MM.1S (cell line): ENCODE data around the gene TPSAB1.
"Not testable (repeated sequence)": the region's sequence is repeated elsewhere in the genome, so short reads cannot be mapped to it uniquely, and the experiment has no call there.

Source experiments
- EZH2 ChIP-seq: fragments of 300-600 bp; sonication (generic); optimal IDR thresholded peaks from 2 replicates; pipeline ENCODE3; 2017; ENCODE audit warnings: low read depth, mild to moderate bottlenecking, antibody characterized with exemption, low read length, mixed read lengths
- TF ChIP-seq, protein P1 (sequence below): fragments of 300-600 bp; sonication (generic); IDR thresholded peaks from 2 replicates; pipeline ENCODE4 v1.5.1; 2016; ENCODE audit warnings: antibody characterized with exemption, low read length, mixed read lengths

DNA sequence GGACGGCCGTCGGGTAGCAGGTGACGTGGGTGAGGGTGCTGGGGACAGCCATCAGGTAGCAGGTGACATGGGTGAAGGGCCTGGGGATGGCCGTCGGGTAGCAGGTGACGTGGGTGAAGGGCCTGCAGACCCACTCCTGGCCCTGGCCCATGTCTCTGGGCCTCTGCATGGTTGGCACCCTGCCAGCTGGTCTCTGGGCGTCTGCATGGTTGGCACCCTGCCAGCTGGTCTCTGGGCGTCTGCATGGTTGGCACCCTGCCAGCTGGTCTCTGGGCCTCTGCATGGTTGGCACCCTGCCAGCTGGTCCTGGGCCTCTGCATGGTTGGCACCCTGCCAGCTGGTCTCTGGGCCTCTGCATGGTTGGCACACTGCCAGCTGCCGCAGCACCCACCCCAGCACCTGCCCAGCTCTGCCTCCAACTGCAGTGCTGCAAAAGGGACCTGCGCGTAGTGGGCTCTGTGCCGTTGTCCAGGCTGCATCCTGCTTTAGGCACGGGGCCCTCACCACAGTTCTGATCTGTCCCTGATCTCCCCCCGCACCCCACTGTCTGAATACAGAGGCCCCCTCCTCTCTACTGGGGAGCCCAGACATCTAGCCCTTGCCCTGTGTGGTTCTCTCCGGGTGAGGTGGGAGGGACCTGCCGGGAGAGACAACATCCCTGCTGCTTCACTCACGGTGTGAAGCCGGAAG, 31.4 kb downstream of the TPSAB1 start:
- TF ChIP-seq, protein P1, sequence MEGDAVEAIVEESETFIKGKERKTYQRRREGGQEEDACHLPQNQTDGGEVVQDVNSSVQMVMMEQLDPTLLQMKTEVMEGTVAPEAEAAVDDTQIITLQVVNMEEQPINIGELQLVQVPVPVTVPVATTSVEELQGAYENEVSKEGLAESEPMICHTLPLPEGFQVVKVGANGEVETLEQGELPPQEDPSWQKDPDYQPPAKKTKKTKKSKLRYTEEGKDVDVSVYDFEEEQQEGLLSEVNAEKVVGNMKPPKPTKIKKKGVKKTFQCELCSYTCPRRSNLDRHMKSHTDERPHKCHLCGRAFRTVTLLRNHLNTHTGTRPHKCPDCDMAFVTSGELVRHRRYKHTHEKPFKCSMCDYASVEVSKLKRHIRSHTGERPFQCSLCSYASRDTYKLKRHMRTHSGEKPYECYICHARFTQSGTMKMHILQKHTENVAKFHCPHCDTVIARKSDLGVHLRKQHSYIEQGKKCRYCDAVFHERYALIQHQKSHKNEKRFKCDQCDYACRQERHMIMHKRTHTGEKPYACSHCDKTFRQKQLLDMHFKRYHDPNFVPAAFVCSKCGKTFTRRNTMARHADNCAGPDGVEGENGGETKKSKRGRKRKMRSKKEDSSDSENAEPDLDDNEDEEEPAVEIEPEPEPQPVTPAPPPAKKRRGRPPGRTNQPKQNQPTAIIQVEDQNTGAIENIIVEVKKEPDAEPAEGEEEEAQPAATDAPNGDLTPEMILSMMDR: not testable (repeated sequence)
- not testable (repeated sequence) for TF ChIP-seq EZH2
